Adrenal gland (tissue), 5 donors: ENCODE data around the gene NCR3LG1.

Experiments
- CTCF ChIP-seq, 6 experiments: fragments of 450-650 bp in 4 of 6; fragments of 200-600 bp in 2 of 6; sonication (generic) in 1 of 6; IDR thresholded peaks; 1 replicate in 5 of 6; 2 replicates in 1 of 6; pipeline versions ENCODE4 v1.5.1 to v1.8.0; 2016 to 2021; ENCODE audit warnings: antibody characterized with exemption in 6 of 6, mild to moderate bottlenecking in 2 of 6, moderate library complexity in 1 of 6
- POLR2A ChIP-seq, 2 donors: fragments of 450-650 bp; IDR thresholded peaks; one replicate each; pipeline ENCODE4 v1.6.1; 2017; ENCODE audit warnings: antibody characterized with exemption in 2 of 2, mild to moderate bottlenecking in 2 of 2, moderate library complexity in 1 of 2
- donor health status: DM: no; HTN: no; CAD: no.

DNA sequence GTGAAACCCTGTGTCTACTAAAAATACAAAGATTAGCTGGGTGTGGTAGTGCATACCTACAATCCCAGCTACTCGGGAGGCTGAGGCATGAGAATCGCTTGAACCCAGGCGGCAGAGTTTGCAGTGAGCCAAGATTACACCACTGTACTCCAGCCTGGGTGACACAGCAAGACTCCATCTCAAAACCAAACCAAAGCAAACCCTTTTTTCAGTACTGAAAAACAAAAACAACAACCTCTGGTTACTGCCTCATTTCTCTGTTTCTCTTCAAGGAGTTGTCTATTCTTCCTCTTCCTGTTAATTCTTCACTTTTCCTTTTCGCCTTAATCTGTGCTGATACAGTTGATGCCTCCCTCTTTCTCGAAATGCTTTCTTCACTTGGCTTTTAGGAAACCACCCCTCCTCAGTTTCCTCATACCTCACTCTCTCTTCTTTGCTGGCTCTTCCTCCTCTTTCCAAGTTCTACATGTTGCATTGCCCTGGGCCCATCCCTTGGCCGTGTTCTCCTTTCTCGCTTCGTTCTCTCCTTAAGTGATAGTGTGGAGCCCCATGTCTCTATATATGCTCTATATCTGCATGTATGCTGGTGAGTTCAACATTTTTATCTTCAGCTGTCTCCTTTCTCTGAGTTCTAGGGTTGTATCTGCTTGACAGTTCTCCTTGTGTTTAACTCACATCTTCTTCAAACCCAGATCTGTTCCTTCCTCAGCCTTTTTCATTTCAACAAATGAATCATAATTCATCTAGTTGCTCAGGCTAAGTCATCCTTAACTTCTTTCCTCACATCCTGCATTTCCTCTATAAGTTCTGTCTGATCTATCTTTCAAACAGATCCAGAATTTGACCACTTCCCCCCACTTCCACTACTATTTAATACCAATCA, 38.0 kb upstream of the NCR3LG1 start:
- TF ChIP-seq CTCF (IDR thresholded peaks at IDR 0.05) (no peak), POLR2A (IDR thresholded peaks at IDR 0.05) (no peak)
